ENCODE measurements around the gene REM2. TPM values are rescaled to one million over a fixed set of nuclear protein-coding genes. Genes with fewer than 3 reads are reported as not detected.
"Not testable (repeated sequence)": the region's sequence is repeated elsewhere in the genome, so short reads cannot be mapped to it uniquely, and the experiment has no call there.

REM2 gene
- total RNA-seq, 1 donor from 2014 or later, result not detected

GRCh38 chr14:22848351-22849164, 34.5 kb upstream of the REM2 start:
- DNase-seq (ENCODE audit: extremely low read depth, low read depth, low spot score), result no peak

GRCh38 chr14:22849212-22849819, 33.7 kb upstream of the REM2 start:
- DNase-seq (ENCODE audit: extremely low read depth, low read depth, low spot score), result no peak

GRCh38 chr14:22850944-22851764, 31.9 kb upstream of the REM2 start:
- no peak for DNase-seq (ENCODE audit: extremely low read depth, low read depth, low spot score)

GRCh38 chr14:22852178-22852577, 30.8 kb upstream of the REM2 start:
- not testable (repeated sequence) for DNase-seq (ENCODE audit: extremely low read depth, low read depth, low spot score)

GRCh38 chr14:22852599-22852939, 30.5 kb upstream of the REM2 start:
- no peak for DNase-seq (ENCODE audit: extremely low read depth, low read depth, low spot score)

- DNase-seq (ENCODE audit: extremely low read depth, low read depth, low spot score), result no peak
These were observed 29.9 kb upstream of the REM2 start for GRCh38 chr14:22852940-22853767.

GRCh38 chr14:22854296-22854695, 28.7 kb upstream of the REM2 start:
- DNase-seq (ENCODE audit: extremely low read depth, low read depth, low spot score), result not testable (repeated sequence)

GRCh38 chr14:22854963-22855724, 27.9 kb upstream of the REM2 start:
- no peak for DNase-seq (ENCODE audit: extremely low read depth, low read depth, low spot score)

GRCh38 chr14:22856428-22856827, 26.6 kb upstream of the REM2 start:
- no peak for DNase-seq (ENCODE audit: extremely low read depth, low read depth, low spot score)

GRCh38 chr14:22860377-22860776, 22.6 kb upstream of the REM2 start:
- DNase-seq (ENCODE audit: extremely low read depth, low read depth, low spot score), result not testable (repeated sequence)

- DNase-seq (ENCODE audit: extremely low read depth, low read depth, low spot score), result no peak
These were observed 21.4 kb upstream of the REM2 start for GRCh38 chr14:22861651-22862050.

GRCh38 chr14:22864979-22865378, 18.0 kb upstream of the REM2 start:
- no peak for DNase-seq (ENCODE audit: extremely low read depth, low read depth, low spot score)

GRCh38 chr14:22865424-22866405, 17.3 kb upstream of the REM2 start:
- DNase-seq (ENCODE audit: extremely low read depth, low read depth, low spot score), result no peak

- DNase-seq (ENCODE audit: extremely low read depth, low read depth, low spot score), result no peak
These were observed 16.1 kb upstream of the REM2 start for GRCh38 chr14:22866874-22867273.

GRCh38 chr14:22870811-22871223, 12.2 kb upstream of the REM2 start:
- DNase-seq (ENCODE audit: extremely low read depth, low read depth, low spot score), result no peak

- no peak for DNase-seq (ENCODE audit: extremely low read depth, low read depth, low spot score)
These were observed 11.6 kb upstream of the REM2 start, which contains the start of gene LRP10 for GRCh38 chr14:22871224-22872032. Gene LRP10, plus strand, starts transcription at chr14:22871740. Its CDS starts 564 bp downstream, at chr14:22872304.

- no peak for DNase-seq (ENCODE audit: extremely low read depth, low read depth, low spot score)
These were observed 10.8 kb upstream of the REM2 start for GRCh38 chr14:22872033-22872832.
